Testis (tissue), 3 donors: ENCODE data around the gene RORB. TPM values are rescaled to one million over a fixed set of nuclear protein-coding genes. Genes with fewer than 3 reads are reported as not detected.

Experiments
- DNase-seq: peaks from one replicate; pipeline ENCODE4 v3.0.0-alpha.2; 2019
- H3K27ac ChIP-seq, 2 donors: fragments of 200-600 bp; sonication (generic); one replicate each; pipeline ENCODE4 v1.5.1; 2019
- H3K27me3 ChIP-seq: fragments of 200-600 bp; sonication (generic); one replicate; pipeline ENCODE4 v1.5.1; 2019
- H3K36me3 ChIP-seq: fragments of 200-600 bp; sonication (generic); one replicate; pipeline ENCODE4 v1.5.1; 2017; ENCODE audit warnings: low read depth; ENCODE audit errors: missing control alignments
- H3K4me1 ChIP-seq: fragments of 200-600 bp; sonication (generic); one replicate; pipeline ENCODE4 v1.5.1; 2019
- H3K4me3 ChIP-seq, 2 donors: fragments of 200-600 bp; sonication (generic); one replicate each; pipeline ENCODE4 v1.5.1; 2017 to 2019
- H3K9me3 ChIP-seq: fragments of 200-600 bp; sonication (generic); one replicate; pipeline ENCODE4 v1.5.1; 2017
- CTCF ChIP-seq, 3 experiments: fragments of 450-650 bp in 2 of 3; fragments of 200-600 bp in 1 of 3; sonication (generic) in 1 of 3; IDR thresholded peaks; one replicate each; pipeline ENCODE4 v1.5.1; 2016 to 2019; ENCODE audit warnings: antibody characterized with exemption in 3 of 3, mild to moderate bottlenecking in 2 of 3, moderate library complexity in 1 of 3
- POLR2A ChIP-seq: fragments of 450-650 bp; IDR thresholded peaks from one replicate; pipeline ENCODE4 v1.6.1; 2017; ENCODE audit warnings: antibody characterized with exemption, mild to moderate bottlenecking, moderate library complexity
- WGBS, 2 donors: methylation state at CpG; one replicate each; pipeline ENCODE4 v1.1.5; 2018; 5-methylcytosine and 5-hydroxymethylcytosine counted together
- intact Hi-C: fragments of 100-400 bp; cut with DNase I; formaldehyde crosslinking; loops from one replicate; pipeline ENCODE4 v1.15.1; 2023; ENCODE audit warnings: low total_unique reads
- polyA plus RNA-seq: library from polyadenylated mRNA; stranded (reverse); fragments of 350-450 nt; fragmentation: Illumina TruSeq; extraction: RNeasy Lipid Tissue Mini Kit (QIAGEN cat#74804); gene quantifications from one replicate; pipeline ENCODE4 v1.2.3, GENCODE V29; 2014; ENCODE audit warnings: low read depth, low replicate concordance; ENCODE audit not compliant: insufficient read depth
- total RNA-seq, 2 donors: library from RNA; depleted of rRNA; stranded (reverse); fragments of >200 nt; gene quantifications; one replicate each; pipeline ENCODE4 v1.2.3, GENCODE V29; 2016

The RORB gene
- total and polyA plus RNA-seq, 3 donors from 2014 or later = 0.87 to 1.5 (median 0.90) TPM

GRCh38 chr9:74589576-74589975 lies 92.4 kb downstream of the RORB start:
- TF ChIP-seq POLR2A (no peak), CTCF (IDR thresholded peaks at IDR 0.05) (no peak)
- Histone ChIP-seq H3K27me3 (no peaks in the 10 kb centered on the region), H3K36me3 (no peaks in the 10 kb centered on the region), H3K27ac (no peak overlapping the region), H3K4me3 (no peak overlapping the region), H3K9me3 (no peaks in the 10 kb centered on the region), H3K4me1 (no peaks in the 10 kb centered on the region)
- intact Hi-C loops = no loop called here
- DNase-seq = no peak
- 84 to 94% methylated on average over 5 of the region's 5 CpGs for WGBS, 2 donors

GRCh38 chr9:74595286-74595685 lies 98.2 kb downstream of the RORB start:
- Histone ChIP-seq H3K27ac (no peak overlapping the region), H3K4me3 (no peak overlapping the region), H3K9me3 (no peaks in the 10 kb centered on the region), H3K36me3 (no peaks in the 10 kb centered on the region), H3K4me1 (no peaks in the 10 kb centered on the region), H3K27me3 (no peaks in the 10 kb centered on the region)
- no peak for TF ChIP-seq CTCF (IDR thresholded peaks at IDR 0.05)
- TF ChIP-seq POLR2A = no peak
- 83 to 87% methylated on average over 2 of the region's 2 CpGs for WGBS, 2 donors
- intact Hi-C loops = no loop called here
- DNase-seq = no peak

- H3K36me3 ChIP-seq = no peaks in the 10 kb centered on the region
- 85 to 87% methylated on average over 3 of the region's 3 CpGs for WGBS, 2 donors
- intact Hi-C loops = no loop called here
- H3K4me1 ChIP-seq = no peaks in the 10 kb centered on the region
- H3K27ac ChIP-seq = no peak overlapping the region
- H3K4me3 ChIP-seq = no peak overlapping the region
- H3K27me3 ChIP-seq = no peaks in the 10 kb centered on the region
- no peaks in the 10 kb centered on the region for H3K9me3 ChIP-seq
- DNase-seq = no peak
- TF ChIP-seq POLR2A = no peak
These were observed 101.7 kb downstream of the RORB start for GRCh38 chr9:74598874-74599273.

GRCh38 chr9:74609671-74610405 lies 112.7 kb downstream of the RORB start:
- WGBS, 2 donors = 77 to 81% methylated on average over 3 of the region's 3 CpGs
- no peak overlapping the region for H3K27ac ChIP-seq
- intact Hi-C loops = no loop called here
- DNase-seq = no peak
- no peaks in the 10 kb centered on the region for H3K9me3 ChIP-seq
- no peaks in the 10 kb centered on the region for H3K4me1 ChIP-seq
- no peaks in the 10 kb centered on the region for H3K27me3 ChIP-seq
- TF ChIP-seq CTCF (IDR thresholded peaks at IDR 0.05) (no peak), POLR2A (no peak)
- no peak overlapping the region for H3K4me3 ChIP-seq
- no peaks in the 10 kb centered on the region for H3K36me3 ChIP-seq

- no peaks in the 10 kb centered on the region for H3K9me3 ChIP-seq
- no peaks in the 10 kb centered on the region for H3K36me3 ChIP-seq
- no peak overlapping the region for H3K4me3 ChIP-seq
- DNase-seq = no peak
- no peak overlapping the region for H3K27ac ChIP-seq
- TF ChIP-seq POLR2A (no peak), CTCF (IDR thresholded peaks at IDR 0.05) (no peak)
- no peaks in the 10 kb centered on the region for H3K27me3 ChIP-seq
- 63 to 90% methylated on average over 2 of the region's 2 CpGs for WGBS, 2 donors
- no peaks in the 10 kb centered on the region for H3K4me1 ChIP-seq
- intact Hi-C loops = no loop called here
These were observed 113.5 kb downstream of the RORB start for GRCh38 chr9:74610523-74611061.
